Stimulated activated memory B cell treated with anti-CD40 and anti-IgM and Interleukin-4, amounts not matched to agents 10 μg/mL and 1 μg/mL and 100 μg/mL, for 72 hours (primary cell): ENCODE results near the gene PPP2R2D.

Experiments
- ATAC-seq: fragments of 150-1000 bp; cut with Tn5 transposase; 2 replicates; pipeline ENCODE4 v1.10.0; 2021
- H3K27ac Mint-ChIP-seq: one replicate; pipeline ENCODE4 v1.8.0; 2022; ENCODE audit warnings: mild to moderate bottlenecking, mixed read lengths
- H3K27me3 Mint-ChIP-seq: one replicate; pipeline ENCODE4 v1.8.0; 2022; ENCODE audit warnings: mixed read lengths
- H3K36me3 Mint-ChIP-seq: one replicate; pipeline ENCODE4 v1.8.0; 2022; ENCODE audit warnings: mixed read lengths
- H3K4me1 Mint-ChIP-seq: one replicate; pipeline ENCODE4 v1.8.0; 2022; ENCODE audit warnings: mixed read lengths
- H3K4me3 Mint-ChIP-seq: one replicate; pipeline ENCODE4 v1.8.0; 2022; ENCODE audit warnings: mild to moderate bottlenecking, moderate library complexity, mixed read lengths
- H3K9me3 Mint-ChIP-seq: one replicate; pipeline ENCODE4 v1.8.0; 2022; ENCODE audit warnings: mixed read lengths

Gene PPP2R2D

DNA sequence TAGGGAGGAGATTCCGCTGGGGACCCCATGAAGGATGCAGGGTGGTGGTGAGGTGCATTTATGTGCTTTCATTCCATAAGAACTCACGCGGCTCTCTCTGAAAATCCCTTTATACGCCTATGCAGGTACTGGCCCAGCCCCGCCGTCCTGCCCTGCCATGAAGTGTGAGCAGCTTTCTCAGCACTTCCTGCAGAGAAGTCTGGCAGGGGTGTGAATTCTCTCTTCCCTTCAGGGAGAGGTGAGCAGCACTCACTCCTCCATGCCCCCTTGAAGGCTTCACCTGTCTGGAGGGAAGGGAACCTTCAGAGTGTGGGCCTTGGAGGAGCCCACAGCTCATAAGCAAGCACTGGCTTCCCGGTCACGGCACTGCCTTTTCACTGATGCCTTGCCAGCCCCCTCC is 34.0 kb downstream of the PPP2R2D start:
- no peak for ATAC-seq
- H3K36me3 Mint-ChIP-seq = peaks cover 41% of the 10 kb centered on the region
- no peaks in the 10 kb centered on the region for H3K9me3 Mint-ChIP-seq
- no peak overlapping the region for H3K4me3 Mint-ChIP-seq
- peaks cover 24% of the 10 kb centered on the region for H3K4me1 Mint-ChIP-seq
- H3K27me3 Mint-ChIP-seq = no peaks in the 10 kb centered on the region
- H3K27ac Mint-ChIP-seq = no peak overlapping the region

DNA sequence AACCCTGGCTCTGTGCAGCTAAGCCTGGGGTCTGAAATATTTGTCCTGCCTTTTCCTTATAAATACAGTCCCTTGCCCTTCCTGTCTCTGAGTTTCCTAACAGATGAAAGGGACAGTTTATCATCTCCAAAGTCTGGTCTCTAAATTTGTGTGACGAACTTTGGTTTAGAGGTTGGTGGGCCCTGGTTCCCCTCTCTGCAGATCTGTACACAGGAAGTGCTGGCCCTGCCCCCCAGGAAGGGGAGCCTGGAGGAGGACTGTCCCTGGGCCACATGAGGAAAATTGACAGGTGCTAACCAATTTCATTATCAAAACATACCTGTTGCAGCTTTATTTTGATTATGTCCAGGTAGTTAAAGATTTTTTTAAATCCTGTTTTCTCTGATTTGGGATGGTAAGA is 34.5 kb downstream of the PPP2R2D start:
- ATAC-seq = no peak
- Mint-ChIP-seq H3K36me3 (peaks cover 40% of the 10 kb centered on the region), H3K4me1 (peaks cover 20% of the 10 kb centered on the region), H3K9me3 (no peaks in the 10 kb centered on the region), H3K27ac (no peak overlapping the region), H3K4me3 (no peak overlapping the region), H3K27me3 (no peaks in the 10 kb centered on the region)

DNA sequence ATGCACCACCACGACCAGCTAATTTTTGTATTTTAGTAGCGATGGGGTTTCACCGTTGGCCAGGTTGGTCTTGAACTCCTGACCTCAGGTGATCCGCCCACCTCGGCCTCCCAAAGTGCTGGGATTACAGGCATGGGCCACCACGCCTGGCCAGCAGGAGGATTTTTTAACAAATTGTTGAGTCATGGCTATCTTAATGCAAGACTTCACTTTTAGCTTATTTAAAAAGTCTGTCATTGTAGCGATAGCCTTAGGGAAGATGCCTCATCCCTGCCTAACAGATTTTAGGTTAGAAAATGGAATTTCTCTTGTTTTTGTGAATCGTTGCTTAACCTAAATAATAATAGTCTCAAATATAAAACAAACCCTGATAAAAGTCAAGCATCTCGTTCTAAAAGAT is 35.5 kb downstream of the PPP2R2D start:
- no peak overlapping the region for H3K27ac Mint-ChIP-seq
- ATAC-seq = no peak
- H3K4me1 Mint-ChIP-seq = peaks cover 10% of the 10 kb centered on the region
- H3K27me3 Mint-ChIP-seq = no peaks in the 10 kb centered on the region
- H3K36me3 Mint-ChIP-seq = peaks cover 42% of the 10 kb centered on the region
- H3K9me3 Mint-ChIP-seq = no peaks in the 10 kb centered on the region
- no peak overlapping the region for H3K4me3 Mint-ChIP-seq

DNA sequence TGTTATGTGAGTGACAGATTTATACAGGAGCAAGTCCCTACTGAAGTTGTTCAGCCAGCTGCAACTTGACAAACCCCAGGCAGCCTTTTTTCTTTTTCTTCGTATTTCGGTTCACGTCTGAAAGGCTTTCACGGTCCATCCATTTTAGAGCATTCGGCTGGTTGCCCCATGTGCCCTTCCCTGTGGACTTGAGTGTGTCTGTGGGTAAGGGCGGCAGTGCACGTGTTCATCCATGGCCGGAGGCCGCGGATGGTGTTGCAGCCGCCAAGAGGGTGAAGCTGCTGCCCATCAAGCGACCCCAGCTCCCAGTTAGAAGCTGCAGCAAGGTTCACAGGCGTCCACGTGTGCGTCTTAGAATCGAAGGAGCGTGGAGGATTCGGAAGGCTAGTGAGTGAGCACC is 35.9 kb downstream of the PPP2R2D start:
- H3K27me3 Mint-ChIP-seq = no peaks in the 10 kb centered on the region
- H3K4me3 Mint-ChIP-seq = no peak overlapping the region
- H3K36me3 Mint-ChIP-seq = peaks cover 47% of the 10 kb centered on the region
- no peak for ATAC-seq
- no peaks in the 10 kb centered on the region for H3K9me3 Mint-ChIP-seq
- H3K4me1 Mint-ChIP-seq = peaks cover 6% of the 10 kb centered on the region
- no peak overlapping the region for H3K27ac Mint-ChIP-seq

DNA sequence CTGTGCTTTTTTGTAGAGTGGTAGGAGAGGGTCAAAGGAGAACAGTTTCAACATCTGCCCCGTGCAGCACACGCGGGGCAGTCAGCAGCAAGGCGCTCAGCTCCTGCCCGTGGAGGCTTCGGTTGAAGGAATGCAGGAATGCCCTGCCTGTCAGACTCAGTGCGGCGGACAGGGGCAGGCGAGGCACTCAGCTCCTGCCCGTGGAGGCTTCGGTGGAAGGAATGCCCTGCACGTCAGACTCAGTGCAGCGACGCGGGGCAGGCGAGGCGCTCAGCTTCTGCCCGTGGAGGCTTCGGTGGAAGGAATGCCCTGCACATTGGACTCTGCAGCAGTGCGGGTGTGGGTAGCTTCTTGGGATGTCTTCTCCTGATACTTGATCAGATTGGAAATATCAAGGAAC is 37.0 kb downstream of the PPP2R2D start:
- H3K4me3 Mint-ChIP-seq = no peak overlapping the region
- H3K4me1 Mint-ChIP-seq = peaks cover 6% of the 10 kb centered on the region
- H3K36me3 Mint-ChIP-seq = peaks cover 48% of the 10 kb centered on the region
- ATAC-seq = no peak
- no peak overlapping the region for H3K27ac Mint-ChIP-seq
- H3K9me3 Mint-ChIP-seq = no peaks in the 10 kb centered on the region
- H3K27me3 Mint-ChIP-seq = no peaks in the 10 kb centered on the region

DNA sequence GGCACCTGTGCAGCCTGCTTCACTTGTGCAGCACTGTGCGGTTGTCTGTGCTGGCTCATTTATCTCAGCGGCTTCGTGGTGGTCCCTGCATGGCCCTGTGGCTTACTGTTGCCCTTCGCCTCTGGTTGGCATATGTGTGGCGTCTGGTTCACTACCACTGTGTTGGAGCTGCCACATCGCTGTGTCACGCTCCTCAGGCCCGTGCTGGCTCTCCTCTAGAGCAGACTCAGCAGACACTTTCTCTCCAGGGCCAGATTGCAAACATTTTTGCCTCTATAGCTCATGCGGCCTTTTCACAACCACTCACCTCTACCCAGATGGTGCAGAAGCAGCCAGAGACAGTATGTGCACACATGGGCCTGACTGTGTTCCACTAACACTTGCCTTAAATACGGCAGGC is 37.9 kb downstream of the PPP2R2D start:
- peaks cover 56% of the 10 kb centered on the region for H3K36me3 Mint-ChIP-seq
- no peaks in the 10 kb centered on the region for H3K9me3 Mint-ChIP-seq
- no peaks in the 10 kb centered on the region for H3K27me3 Mint-ChIP-seq
- no peak overlapping the region for H3K27ac Mint-ChIP-seq
- H3K4me1 Mint-ChIP-seq = peaks cover 12% of the 10 kb centered on the region
- no peak overlapping the region for H3K4me3 Mint-ChIP-seq
- no peak for ATAC-seq

DNA sequence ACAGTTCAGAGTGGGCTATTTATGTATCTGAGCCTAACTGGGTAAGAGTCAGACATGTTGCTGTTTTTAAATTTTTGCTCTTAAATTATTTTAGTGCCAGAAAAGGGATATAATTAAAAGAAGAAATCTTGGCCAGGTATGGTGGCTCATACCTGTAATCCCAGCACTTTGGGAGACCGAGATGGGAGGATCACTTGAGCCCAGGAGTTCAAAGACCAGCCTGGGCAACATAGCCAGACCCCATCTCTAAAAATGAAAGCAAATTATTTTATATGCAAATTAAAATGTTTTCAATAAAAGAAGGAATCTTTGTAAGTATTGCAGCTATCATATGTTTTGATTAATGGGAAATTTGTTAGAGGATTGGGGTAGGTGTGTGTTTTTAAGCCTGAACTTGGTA is 41.6 kb downstream of the PPP2R2D start:
- peaks cover 6% of the 10 kb centered on the region for H3K4me1 Mint-ChIP-seq
- no peaks in the 10 kb centered on the region for H3K27me3 Mint-ChIP-seq
- no peak for ATAC-seq
- no peak overlapping the region for H3K27ac Mint-ChIP-seq
- H3K9me3 Mint-ChIP-seq = no peaks in the 10 kb centered on the region
- no peak overlapping the region for H3K4me3 Mint-ChIP-seq
- peaks cover 70% of the 10 kb centered on the region for H3K36me3 Mint-ChIP-seq

DNA sequence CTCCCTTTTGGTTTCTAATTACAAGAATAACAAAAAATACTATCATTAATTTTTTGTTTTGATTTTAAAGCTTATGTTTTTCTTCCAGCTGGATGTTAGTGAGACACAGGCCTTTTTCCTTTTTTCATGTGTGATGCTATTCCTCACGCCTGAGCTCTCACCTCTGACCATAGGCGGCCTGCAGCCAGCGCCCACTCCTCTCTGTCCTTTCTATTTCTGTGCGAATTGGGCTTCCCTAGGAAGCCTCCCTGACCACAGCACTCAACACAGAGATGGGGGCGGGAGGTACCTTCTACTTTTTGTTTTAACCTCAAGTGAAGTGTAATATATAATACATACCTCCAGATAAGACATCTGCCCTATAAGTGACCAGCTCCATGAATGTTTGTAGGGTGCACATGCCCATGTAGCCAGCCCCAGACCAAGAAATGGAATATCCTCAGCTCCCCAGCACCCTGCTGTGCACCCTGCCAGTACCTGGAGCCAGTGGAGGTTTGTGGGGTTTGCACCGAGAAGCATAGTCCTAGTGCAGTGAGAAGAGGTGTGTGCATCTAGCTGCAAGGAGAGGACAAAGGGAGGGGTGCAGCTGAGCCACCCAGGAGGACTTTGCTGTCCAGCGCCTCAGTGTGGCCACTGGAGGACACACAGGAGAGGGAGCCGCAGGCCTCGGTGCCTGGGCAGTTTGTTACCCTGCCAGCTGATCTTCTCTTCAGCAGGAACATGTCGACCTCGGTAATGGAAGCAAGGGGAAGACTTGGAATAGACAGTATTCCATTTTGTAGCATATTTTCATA is 42.4 kb downstream of the PPP2R2D start:
- Mint-ChIP-seq H3K9me3 (no peaks in the 10 kb centered on the region), H3K27me3 (no peaks in the 10 kb centered on the region), H3K4me3 (no peak overlapping the region), H3K4me1 (peaks cover 6% of the 10 kb centered on the region), H3K36me3 (peaks cover 72% of the 10 kb centered on the region), H3K27ac (no peak overlapping the region)
- no peak for ATAC-seq

DNA sequence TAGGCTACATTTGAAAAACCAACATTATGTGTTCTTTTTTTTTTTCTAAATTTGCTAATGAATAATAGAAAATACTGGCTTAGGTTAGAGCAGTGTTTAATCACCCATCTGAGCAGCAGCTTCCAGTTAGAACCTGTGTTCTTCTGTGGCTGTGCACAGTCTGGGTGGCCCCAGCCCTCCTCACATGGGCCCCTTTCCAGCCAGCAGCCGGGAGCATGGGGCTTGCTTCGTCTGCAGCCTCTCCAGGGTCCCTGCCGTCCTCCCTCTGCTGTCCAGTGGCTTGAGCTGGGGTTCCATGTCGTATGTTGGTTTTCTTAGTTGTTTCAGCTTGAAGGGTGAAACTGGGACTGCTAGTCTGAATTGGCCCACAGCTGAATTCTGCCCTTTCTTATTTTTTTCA is 43.6 kb downstream of the PPP2R2D start:
- H3K4me3 Mint-ChIP-seq = no peak overlapping the region
- H3K36me3 Mint-ChIP-seq = peaks cover 79% of the 10 kb centered on the region
- H3K27me3 Mint-ChIP-seq = no peaks in the 10 kb centered on the region
- peaks cover 6% of the 10 kb centered on the region for H3K4me1 Mint-ChIP-seq
- ATAC-seq = no peak
- no peak overlapping the region for H3K27ac Mint-ChIP-seq
- no peaks in the 10 kb centered on the region for H3K9me3 Mint-ChIP-seq

DNA sequence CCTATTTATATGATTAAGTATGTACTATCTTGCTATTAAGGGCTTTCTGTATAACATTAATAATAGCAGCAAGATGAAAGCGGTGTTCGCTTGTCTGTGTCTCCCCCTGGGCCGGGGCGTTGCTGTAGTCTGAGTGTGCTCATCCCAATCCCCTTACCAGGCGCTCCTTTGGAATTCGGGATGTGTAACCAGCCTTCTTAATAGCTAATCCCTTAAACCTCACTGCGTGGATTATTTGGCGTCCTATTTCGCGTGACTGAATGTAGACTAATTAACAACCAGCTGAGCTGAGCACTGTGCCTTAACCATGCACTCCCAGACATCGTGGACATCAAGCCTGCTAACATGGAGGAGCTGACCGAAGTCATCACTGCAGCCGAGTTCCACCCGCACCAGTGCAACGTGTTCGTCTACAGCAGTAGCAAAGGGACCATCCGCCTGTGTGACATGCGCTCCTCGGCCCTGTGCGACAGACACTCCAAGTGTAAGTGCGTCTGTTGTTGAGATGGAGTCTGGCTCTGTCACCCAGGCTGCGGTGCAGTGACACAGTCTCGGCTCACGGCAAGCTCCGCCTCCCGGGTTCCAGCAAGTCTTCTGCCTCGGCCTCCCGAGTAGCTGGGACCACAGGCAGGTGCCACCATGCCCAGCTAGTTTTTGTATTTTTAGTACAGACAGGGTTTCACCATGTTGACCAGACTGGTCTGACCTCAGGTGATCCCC is 44.3 kb downstream of the PPP2R2D start:
- ATAC-seq = no peak
- no peak overlapping the region for H3K27ac Mint-ChIP-seq
- H3K4me3 Mint-ChIP-seq = no peak overlapping the region
- peaks cover 6% of the 10 kb centered on the region for H3K4me1 Mint-ChIP-seq
- H3K36me3 Mint-ChIP-seq = peaks cover 78% of the 10 kb centered on the region
- no peaks in the 10 kb centered on the region for H3K27me3 Mint-ChIP-seq
- H3K9me3 Mint-ChIP-seq = no peaks in the 10 kb centered on the region

DNA sequence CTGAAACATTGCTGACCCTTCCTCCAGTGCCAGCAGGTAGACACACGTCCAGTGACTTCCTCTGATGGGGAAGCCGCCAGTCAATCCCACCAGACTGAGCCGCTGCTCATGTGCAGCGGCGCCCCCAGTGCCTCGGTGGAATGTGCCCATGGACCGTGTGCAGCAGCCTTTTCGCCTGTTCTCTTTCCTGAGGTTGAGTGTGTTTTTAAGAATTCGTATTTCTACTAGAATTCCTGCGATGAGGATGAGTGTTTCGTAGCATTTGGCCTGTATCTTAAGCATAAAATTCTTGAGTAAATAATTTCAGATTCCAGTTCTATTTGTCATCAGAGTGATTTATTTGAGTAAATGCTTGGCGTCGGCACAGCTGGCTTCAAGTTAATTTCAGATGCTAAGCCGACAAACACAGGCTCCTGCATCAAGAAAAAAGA is 45.5 kb downstream of the PPP2R2D start:
- Mint-ChIP-seq H3K4me1 (peaks cover 6% of the 10 kb centered on the region), H3K9me3 (no peaks in the 10 kb centered on the region), H3K4me3 (no peak overlapping the region), H3K27me3 (no peaks in the 10 kb centered on the region), H3K36me3 (peaks cover 71% of the 10 kb centered on the region), H3K27ac (no peak overlapping the region)
- no peak for ATAC-seq

DNA sequence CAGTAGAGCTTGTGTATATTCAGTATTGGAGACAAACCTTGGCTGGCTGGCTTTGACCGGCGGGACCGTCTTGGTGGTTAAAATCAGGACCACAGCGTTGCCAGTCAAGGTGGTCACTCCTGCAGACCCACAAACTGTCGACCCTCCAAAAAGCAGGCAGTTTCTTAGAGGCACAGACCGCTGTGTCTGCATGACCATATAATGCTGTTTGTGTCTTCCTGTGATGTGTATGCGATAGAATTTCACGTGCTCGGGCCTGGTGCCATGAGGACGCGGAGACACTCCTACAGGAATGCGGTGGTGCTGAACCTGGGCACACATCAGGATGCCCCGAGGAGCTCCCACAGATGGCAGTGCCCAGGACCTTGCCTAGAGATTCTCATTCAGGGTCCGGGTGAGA is 46.1 kb downstream of the PPP2R2D start:
- Mint-ChIP-seq H3K4me1 (peaks cover 6% of the 10 kb centered on the region), H3K27me3 (no peaks in the 10 kb centered on the region), H3K27ac (no peak overlapping the region), H3K4me3 (no peak overlapping the region), H3K9me3 (no peaks in the 10 kb centered on the region), H3K36me3 (peaks cover 71% of the 10 kb centered on the region)
- no peak for ATAC-seq

DNA sequence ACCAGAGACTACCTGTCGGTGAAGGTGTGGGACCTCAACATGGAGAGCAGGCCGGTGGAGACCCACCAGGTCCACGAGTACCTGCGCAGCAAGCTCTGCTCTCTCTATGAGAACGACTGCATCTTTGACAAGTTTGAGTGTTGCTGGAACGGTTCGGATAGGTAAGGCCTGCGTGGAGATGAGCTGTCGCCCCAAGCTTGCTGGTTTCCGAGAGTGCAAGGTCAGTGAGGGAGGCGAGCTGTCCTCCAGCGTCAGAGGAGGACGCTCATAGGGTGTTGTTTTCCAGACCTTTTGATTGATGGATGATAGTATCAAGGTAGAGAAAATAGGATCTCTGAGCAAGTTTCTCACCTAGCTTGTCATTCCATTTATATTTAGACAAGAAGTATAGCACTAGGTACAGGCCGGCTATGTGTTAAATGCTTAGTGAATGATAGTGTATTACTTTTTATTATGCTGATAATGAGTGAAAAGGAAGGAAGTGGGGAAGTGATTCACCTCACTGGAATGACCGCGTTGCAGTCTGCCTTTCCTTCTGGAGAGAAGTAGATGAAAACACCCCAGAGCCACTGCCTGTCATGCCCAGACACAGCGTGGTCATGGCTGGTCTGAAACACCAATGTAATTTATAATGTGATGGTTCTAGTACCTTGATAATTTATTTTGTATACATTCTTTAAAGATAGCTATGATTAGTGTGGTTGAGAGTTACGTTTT is 47.0 kb downstream of the PPP2R2D start:
- no peak for ATAC-seq
- peaks cover 73% of the 10 kb centered on the region for H3K36me3 Mint-ChIP-seq
- no peaks in the 10 kb centered on the region for H3K9me3 Mint-ChIP-seq
- no peak overlapping the region for H3K27ac Mint-ChIP-seq
- no peaks in the 10 kb centered on the region for H3K27me3 Mint-ChIP-seq
- peaks cover 6% of the 10 kb centered on the region for H3K4me1 Mint-ChIP-seq
- H3K4me3 Mint-ChIP-seq = no peak overlapping the region

DNA sequence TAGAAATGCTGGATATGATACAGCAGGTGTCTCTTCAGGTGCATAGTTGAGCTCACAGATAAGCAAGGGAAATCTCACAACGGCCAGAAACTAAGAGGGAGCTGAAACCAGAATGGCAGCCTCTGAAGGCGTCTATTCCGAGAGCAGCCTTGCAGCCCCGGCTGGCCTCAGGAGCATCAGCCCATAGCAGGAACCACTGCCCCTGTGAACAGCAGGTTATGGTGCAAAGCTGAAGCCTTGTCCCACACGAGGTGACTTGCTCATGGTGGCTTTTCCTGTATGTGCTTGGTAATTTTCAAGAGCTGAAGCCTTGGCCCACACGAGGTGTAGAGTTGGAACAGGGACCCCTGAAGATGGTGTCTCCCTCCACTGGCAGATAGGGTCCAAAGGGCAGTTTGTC is 47.7 kb downstream of the PPP2R2D start:
- Mint-ChIP-seq H3K9me3 (no peaks in the 10 kb centered on the region), H3K27ac (no peak overlapping the region), H3K36me3 (peaks cover 73% of the 10 kb centered on the region), H3K27me3 (no peaks in the 10 kb centered on the region), H3K4me3 (no peak overlapping the region), H3K4me1 (peaks cover under 1% of the 10 kb centered on the region)
- no peak for ATAC-seq

DNA sequence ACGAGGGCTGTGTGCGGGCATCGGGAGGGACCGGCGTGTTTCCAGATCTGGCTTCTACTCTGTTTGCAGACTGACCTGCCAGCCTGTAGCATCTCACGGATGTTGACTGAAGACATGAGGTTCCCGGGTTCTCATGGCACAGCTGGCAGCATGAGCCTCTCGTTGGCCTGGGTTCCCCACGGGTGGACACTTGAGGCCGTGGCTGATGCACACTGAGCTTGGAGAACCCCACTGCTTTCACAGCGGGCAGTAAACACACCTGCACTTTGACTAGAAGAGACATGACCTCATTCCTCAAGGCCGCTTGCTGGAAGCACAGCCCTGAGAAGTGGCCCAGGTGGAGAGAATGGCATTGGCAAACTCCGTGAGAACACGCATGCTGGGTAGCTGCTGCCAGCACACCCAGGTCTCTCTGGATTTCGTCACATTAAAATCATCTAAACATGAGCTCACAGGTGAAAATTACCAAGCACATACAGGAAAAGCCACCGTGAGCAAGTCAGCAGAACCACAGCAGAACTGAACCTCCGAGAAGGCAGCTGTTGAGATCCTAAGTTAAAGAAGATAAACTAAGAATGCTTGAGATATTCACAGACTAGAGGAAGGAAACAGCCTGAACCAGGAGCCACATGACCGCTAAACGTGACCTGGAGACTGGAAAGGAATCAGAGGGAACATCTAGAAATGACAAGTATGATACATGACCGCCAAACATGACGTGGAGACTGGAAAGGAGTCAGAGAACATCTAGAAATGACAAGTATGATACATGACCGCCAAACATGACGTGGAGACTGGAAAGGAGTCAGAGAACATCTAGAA is 48.4 kb downstream of the PPP2R2D start:
- ATAC-seq = no peak
- Mint-ChIP-seq H3K4me3 (no peak overlapping the region), H3K4me1 (no peaks in the 10 kb centered on the region), H3K9me3 (no peaks in the 10 kb centered on the region), H3K36me3 (peaks cover 75% of the 10 kb centered on the region), H3K27ac (no peak overlapping the region), H3K27me3 (no peaks in the 10 kb centered on the region)
